Kidney (tissue), 14 donors: Measurements from ENCODE around the gene COL4A4. TPM values are rescaled to one million over a fixed set of nuclear protein-coding genes. Genes with fewer than 3 reads are reported as not detected.
A peak's percentile ranks its signal among the peaks of the same experiment; 100 is the strongest.

Source experiments
- DNase-seq, 5 donors: peaks; one replicate each; pipeline ENCODE4 v3.0.0-alpha.2; 2013 to 2020
- FAIRE-seq: peaks from 2 replicates; lab custom pipeline; 2012; peaks lifted over from hg19 to GRCh38; lab: Jason Lieb, UNC
- H3K27ac ChIP-seq, 2 donors: one replicate each; pipeline ENCODE4 v1.7.0; 2013; ENCODE audit warnings: low read depth in 2 of 2, low read length in 2 of 2, inconsistent platforms in 1 of 2
- H3K27me3 ChIP-seq: one replicate; pipeline ENCODE4 v1.7.1; 2013; ENCODE audit warnings: low read length, inconsistent platforms; ENCODE audit not compliant: control insufficient read depth, insufficient read depth
- H3K36me3 ChIP-seq, 3 donors: one replicate each; pipeline versions ENCODE4 v1.7.0 to v1.7.1; 2013; ENCODE audit warnings: low read length in 3 of 3, control low read depth in 1 of 3, inconsistent platforms in 1 of 3; ENCODE audit not compliant: insufficient read depth in 3 of 3, control insufficient read depth in 2 of 3
- H3K4me1 ChIP-seq, 3 donors: one replicate each; pipeline versions ENCODE4 v1.7.0 to v1.7.1; 2013; ENCODE audit warnings: low read length in 3 of 3, inconsistent platforms in 1 of 3, low read depth in 1 of 3; ENCODE audit not compliant: control insufficient read depth in 2 of 3, insufficient read depth in 2 of 3
- H3K4me3 ChIP-seq, 3 donors: one replicate each; pipeline versions ENCODE4 v1.7.0 to v1.8.1; 2013; ENCODE audit warnings: low read length in 3 of 3, control low read depth in 1 of 3, inconsistent platforms in 1 of 3
- H3K9ac ChIP-seq, 3 donors: one replicate each; pipeline versions ENCODE4 v1.7.0 to v1.7.1; 2013; ENCODE audit warnings: low read length in 3 of 3, control low read depth in 1 of 3, inconsistent platforms in 1 of 3
- H3K9me3 ChIP-seq, 3 donors: one replicate each; pipeline versions ENCODE4 v1.7.0 to v1.7.1; 2013; ENCODE audit warnings: low read length in 3 of 3, control low read depth in 1 of 3, inconsistent platforms in 1 of 3; ENCODE audit not compliant: control insufficient read depth in 2 of 3, insufficient read depth in 1 of 3
- intact Hi-C: fragments of 100-400 bp; cut with DNase I; formaldehyde crosslinking; loops from one replicate; pipeline ENCODE4 v1.11.1; 2022
- polyA plus RNA-seq: library from polyadenylated mRNA; stranded (reverse); fragments of 350-450 nt; fragmentation: Illumina TruSeq; extraction: RNeasy Lipid Tissue Mini Kit (QIAGEN cat#74804); gene quantifications from one replicate; pipeline ENCODE4 v1.2.3, GENCODE V29; 2014; ENCODE audit warnings: low read depth, low replicate concordance; ENCODE audit not compliant: insufficient read depth
- total RNA-seq: library from RNA; stranded (reverse); fragmentation: NEBNext Ultra II Directional; extraction: Animal tissue kit (Norgen Biotek cat#: 25700); gene quantifications from one replicate; pipeline ENCODE4 v1.2.1, GENCODE V29; 2021
- TF ChIP-seq, protein P1 (sequence below): IDR thresholded peaks from 3 replicates; pipeline ENCODE4 v1.5.1; 2012; ENCODE audit warnings: mild to moderate bottlenecking, moderate library complexity, borderline replicate concordance; ENCODE audit not compliant: insufficient read depth; ENCODE audit errors: extremely low read depth
- donor health status: control.
- donor health status: control.
- donor health status: control.
- donor health status: control.
- donor health status: control.
- donor health status: DM: yes; HTN: yes; CAD: no.
- donor health status: Normal renal cell carcinoma (clear cell type).

Gene COL4A4
- total and polyA plus RNA-seq, 2 donors from 2014 or later = 7.2 to 53.3 TPM

- H3K36me3 ChIP-seq = peaks cover 0 to 31% (median 3%) of the 10 kb centered on the region in 3 donors
- intact Hi-C loops = no loop called here
- no peaks in the 10 kb centered on the region for H3K4me1 ChIP-seq
- no peak for DNase-seq
- TF ChIP-seq, protein P1, sequence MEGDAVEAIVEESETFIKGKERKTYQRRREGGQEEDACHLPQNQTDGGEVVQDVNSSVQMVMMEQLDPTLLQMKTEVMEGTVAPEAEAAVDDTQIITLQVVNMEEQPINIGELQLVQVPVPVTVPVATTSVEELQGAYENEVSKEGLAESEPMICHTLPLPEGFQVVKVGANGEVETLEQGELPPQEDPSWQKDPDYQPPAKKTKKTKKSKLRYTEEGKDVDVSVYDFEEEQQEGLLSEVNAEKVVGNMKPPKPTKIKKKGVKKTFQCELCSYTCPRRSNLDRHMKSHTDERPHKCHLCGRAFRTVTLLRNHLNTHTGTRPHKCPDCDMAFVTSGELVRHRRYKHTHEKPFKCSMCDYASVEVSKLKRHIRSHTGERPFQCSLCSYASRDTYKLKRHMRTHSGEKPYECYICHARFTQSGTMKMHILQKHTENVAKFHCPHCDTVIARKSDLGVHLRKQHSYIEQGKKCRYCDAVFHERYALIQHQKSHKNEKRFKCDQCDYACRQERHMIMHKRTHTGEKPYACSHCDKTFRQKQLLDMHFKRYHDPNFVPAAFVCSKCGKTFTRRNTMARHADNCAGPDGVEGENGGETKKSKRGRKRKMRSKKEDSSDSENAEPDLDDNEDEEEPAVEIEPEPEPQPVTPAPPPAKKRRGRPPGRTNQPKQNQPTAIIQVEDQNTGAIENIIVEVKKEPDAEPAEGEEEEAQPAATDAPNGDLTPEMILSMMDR = no peak
- no peaks in the 10 kb centered on the region for H3K27me3 ChIP-seq
- no peak overlapping the region for H3K9ac ChIP-seq
- H3K4me3 ChIP-seq = no peak overlapping the region
- H3K9me3 ChIP-seq = no peaks in the 10 kb centered on the region
- FAIRE-seq = no peak
- no peak overlapping the region for H3K27ac ChIP-seq
These were observed 47.0 kb downstream of the COL4A4 start for GRCh38 chr2:227117027-227117426.

GRCh38 chr2:227115761-227116160, 48.2 kb downstream of the COL4A4 start:
- TF ChIP-seq, protein P1 = no peak
- intact Hi-C loops = no loop called here
- Histone ChIP-seq H3K4me1 (no peaks in the 10 kb centered on the region), H3K4me3 (no peak overlapping the region), H3K9ac (no peak overlapping the region), H3K9me3 (no peaks in the 10 kb centered on the region), H3K36me3 (peaks cover 0 to 38% (median 3%) of the 10 kb centered on the region in 3 donors), H3K27me3 (no peaks in the 10 kb centered on the region), H3K27ac (no peak overlapping the region)
- DNase-seq = no peak
- no peak for FAIRE-seq

DNA sequence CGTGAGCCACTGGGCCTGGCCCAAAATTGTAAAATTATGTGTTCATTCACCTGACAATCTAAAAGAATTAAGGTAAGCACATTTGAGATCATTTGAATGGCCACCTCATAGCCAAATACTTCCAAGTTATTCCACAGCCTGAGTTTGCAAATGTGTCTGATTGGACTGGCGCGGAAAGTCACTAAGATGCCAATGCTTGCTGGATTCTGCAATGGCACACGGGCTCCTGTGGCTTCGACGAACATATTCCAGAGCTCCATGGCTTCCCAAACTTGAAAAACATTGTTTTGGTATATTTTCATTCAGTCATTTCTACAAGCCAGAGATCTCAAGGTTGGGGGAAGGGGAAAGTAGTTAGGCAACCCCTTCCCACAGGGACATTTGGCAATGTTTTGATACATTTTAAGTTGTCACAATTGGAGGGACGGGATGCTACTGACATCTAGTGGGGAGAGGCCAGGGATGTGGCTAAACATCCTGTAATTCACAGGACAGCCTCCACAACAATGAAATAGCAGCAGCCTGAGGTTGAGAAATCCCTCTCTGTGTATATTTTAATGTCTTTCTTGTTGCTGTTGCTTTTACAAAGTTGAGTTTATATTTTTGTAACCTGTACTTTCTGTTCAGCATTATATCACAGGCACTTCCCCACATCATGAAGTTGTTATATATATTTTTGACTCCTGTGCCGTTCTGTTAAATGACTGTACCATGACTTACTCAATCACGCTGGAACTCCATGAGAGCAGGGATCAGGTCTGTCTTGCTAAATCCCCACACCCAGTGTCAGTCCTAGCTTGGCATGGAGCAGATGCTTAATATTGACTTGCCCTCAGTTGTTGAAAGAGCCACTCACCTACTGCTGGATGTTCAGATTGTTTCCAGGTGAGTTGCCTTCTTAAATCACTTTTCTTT, 56.9 kb downstream of the COL4A4 start:
- H3K4me1 ChIP-seq = no peaks in the 10 kb centered on the region
- intact Hi-C loops = no loop called here
- H3K27me3 ChIP-seq = no peaks in the 10 kb centered on the region
- FAIRE-seq (no peak), DNase-seq (peak in 4 of 5 donors; percentile 44 to 82 (median 66))
- H3K36me3 ChIP-seq = peaks cover 0 to 16% (median 3%) of the 10 kb centered on the region in 3 donors
- no peak overlapping the region for H3K27ac ChIP-seq
- no peaks in the 10 kb centered on the region for H3K9me3 ChIP-seq
- no peak overlapping the region for H3K4me3 ChIP-seq
- H3K9ac ChIP-seq = no peak overlapping the region
- TF ChIP-seq, protein P1 = peak; percentile 68
